Ovary (tissue), 9 donors: ENCODE results near the gene ATAD3B. TPM values are rescaled to one million over a fixed set of nuclear protein-coding genes. Genes with fewer than 3 reads are reported as not detected.
"Not testable (repeated sequence)": the region's sequence is repeated elsewhere in the genome, so short reads cannot be mapped to it uniquely, and the experiment has no call there.

Source experiments
- DNase-seq, 5 donors: peaks; one replicate each; pipeline ENCODE4 v3.0.0-alpha.2; 2019 to 2020
- H3K27ac ChIP-seq, 2 donors: fragments of 200-600 bp; one replicate each; pipeline versions ENCODE4 v1.5.1 to v1.8.0; 2019 to 2022
- H3K27me3 ChIP-seq: fragments of 200-600 bp; one replicate; pipeline ENCODE4 v1.8.0; 2022
- H3K36me3 ChIP-seq: fragments of 200-600 bp; sonication (generic); one replicate; pipeline ENCODE4 v1.5.1; 2019
- H3K4me1 ChIP-seq: one replicate; pipeline ENCODE4 v1.8.1; 2013; ENCODE audit warnings: mild to moderate bottlenecking, moderate library complexity; ENCODE audit not compliant: insufficient read depth
- H3K4me3 ChIP-seq: fragments of 200-600 bp; sonication (generic); one replicate; pipeline ENCODE4 v1.5.1; 2017
- H3K9me3 ChIP-seq, 2 donors: fragments of 200-600 bp in 1 of 2; sonication (generic) in 1 of 2; one replicate each; pipeline versions ENCODE4 v1.5.1 to v1.8.1; 2013 to 2019; ENCODE audit warnings: mild to moderate bottlenecking in 1 of 2, moderate library complexity in 1 of 2
- CTCF ChIP-seq, 3 donors: fragments of 450-650 bp in 2 of 3; fragments of 200-600 bp in 1 of 3; IDR thresholded peaks; one replicate each; pipeline versions ENCODE4 v1.5.1 to v1.8.0; 2016 to 2022; ENCODE audit warnings: antibody characterized with exemption in 3 of 3, mild to moderate bottlenecking in 1 of 3
- EP300 ChIP-seq: sonication (generic); formaldehyde crosslinking; IDR thresholded peaks from one replicate; pipeline ENCODE4 v1.6.1; 2017; ENCODE audit warnings: antibody characterized with exemption
- POLR2A ChIP-seq: fragments of 450-650 bp; IDR thresholded peaks from one replicate; pipeline ENCODE4 v1.6.1; 2017; ENCODE audit warnings: antibody characterized with exemption, mild to moderate bottlenecking, moderate library complexity
- WGBS, 3 donors: extraction: QIAGEN DNeasy Blood & Tissue Kit in 1 of 3; methylation state at CpG; one replicate each; pipeline versions ENCODE4 v1.1.5 to v1.1.7; 2013 to 2017; 5-methylcytosine and 5-hydroxymethylcytosine counted together
- intact Hi-C, 4 donors: fragments of 100-400 bp; cut with DNase I; formaldehyde crosslinking; loops; one replicate each; pipeline versions ENCODE4 v1.11.0 to v1.15.1; 2022 to 2023
- polyA plus RNA-seq, 2 donors: library from polyadenylated mRNA; stranded (reverse); fragments of 200-250 nt in 1 of 2; fragments of 350-450 nt in 1 of 2; fragmentation: Illumina TruSeq in 1 of 2; extraction: RNeasy Lipid Tissue Mini Kit (QIAGEN cat#74804) in 1 of 2; gene quantifications; one replicate each; pipeline ENCODE4 v1.2.3, GENCODE V29; 2013 to 2014
- total RNA-seq, 7 donors: library from RNA; depleted of rRNA in 2 of 7; stranded (reverse); fragments of >200 nt in 2 of 7; fragmentation: NEBNext Ultra II Directional in 3 of 7; extraction: Animal tissue kit (Norgen Biotek cat#: 25700) in 3 of 7; gene quantifications; one replicate each; pipeline versions ENCODE4 v1.1.0 to v1.2.4, GENCODE V29; 2016 to 2023
- donor health status: DM: no; HTN: no; CAD: no; lungs with moderate emphysema.
- donor health status: DM: no; HTN: no; CAD: no.
- donor health status: Bipolar disorder and iron deficiency.
- donor health status: DM: yes; HTN: yes; CAD: no.
- donor health status: DM: no; HTN: no; CAD: no.
- donor health status: DM: yes; HTN: yes; CAD: no.

Gene ATAD3B
- total and polyA plus RNA-seq, 9 donors = 1.0 to 26.5 (median 19.1) TPM

DNA sequence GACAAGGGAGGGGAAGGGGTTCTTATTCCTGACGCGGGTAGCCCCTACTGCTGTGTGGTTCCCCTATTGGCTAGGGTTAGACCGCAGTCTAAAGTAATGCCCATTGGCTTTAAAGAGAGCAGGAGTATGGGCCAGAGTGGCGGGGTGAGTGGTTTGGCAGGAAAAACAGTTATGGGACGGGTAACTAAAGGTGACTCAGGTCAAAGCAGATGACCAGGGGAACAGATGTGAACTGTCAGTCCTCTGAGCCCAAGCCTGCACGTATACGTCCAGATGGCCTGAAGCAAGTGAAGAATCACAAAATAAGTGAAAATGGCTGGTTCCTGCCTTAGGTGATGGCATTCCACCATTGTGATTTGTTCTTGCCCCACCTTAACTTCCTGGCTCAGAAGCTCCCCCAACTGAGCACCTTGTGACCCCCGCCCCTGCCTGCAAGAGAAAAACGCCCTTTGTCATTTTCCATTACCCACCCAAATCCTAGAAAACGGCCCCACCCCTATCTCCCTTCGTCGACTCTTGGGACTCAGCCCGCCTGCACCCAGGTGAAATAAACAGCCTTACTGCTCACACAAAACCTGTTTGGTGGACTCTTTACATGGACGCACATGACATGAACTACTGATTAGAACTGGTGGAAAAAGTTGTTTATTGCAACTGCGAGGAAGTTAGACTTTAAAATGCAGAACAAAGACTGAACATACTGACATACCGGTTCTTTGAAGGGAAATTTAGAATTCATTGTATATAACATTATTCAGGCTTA, 758 bp upstream of the ATAD3B start:
- Histone ChIP-seq H3K9me3 (no peaks in the 10 kb centered on the region), H3K4me1 (peaks cover 10% of the 10 kb centered on the region), H3K36me3 (no peaks in the 10 kb centered on the region), H3K27me3 (no peaks in the 10 kb centered on the region), H3K27ac (peak overlapping the region; percentile 53 to 85), H3K4me3 (peak overlapping the region; percentile 84)
- TF ChIP-seq POLR2A (no peak), EP300 (no peak), CTCF (IDR thresholded peaks at IDR 0.05) (no peak)
- 17 to 22% (median 20%) methylated on average over 16 of the region's 16 CpGs for WGBS, 3 donors
- no peak for DNase-seq
- intact Hi-C loops = no loop called here

GRCh38 chr1:1472053-1472876, 700 bp downstream of the ATAD3B start:
- intact Hi-C loops, DNase-seq, H3K27me3 ChIP-seq, H3K9me3 ChIP-seq, H3K4me1 ChIP-seq, H3K36me3 ChIP-seq: not testable (repeated sequence)
- 2 to 5% (median 2%) methylated on average over 36 to 51 of the region's 65 CpGs for WGBS, 3 donors
- peak overlapping the region; percentile 84 for H3K4me3 ChIP-seq
- H3K27ac ChIP-seq = peak overlapping the region in 1 of 2 donors; percentile 85

GRCh38 chr1:1476011-1476410, 4.4 kb downstream of the ATAD3B start:
- intact Hi-C loops, H3K4me1 ChIP-seq: not testable (repeated sequence)
- WGBS, 3 donors = 83 to 100% (median 83%) methylated on average over 1 to 15 of the region's 17 CpGs

DNA sequence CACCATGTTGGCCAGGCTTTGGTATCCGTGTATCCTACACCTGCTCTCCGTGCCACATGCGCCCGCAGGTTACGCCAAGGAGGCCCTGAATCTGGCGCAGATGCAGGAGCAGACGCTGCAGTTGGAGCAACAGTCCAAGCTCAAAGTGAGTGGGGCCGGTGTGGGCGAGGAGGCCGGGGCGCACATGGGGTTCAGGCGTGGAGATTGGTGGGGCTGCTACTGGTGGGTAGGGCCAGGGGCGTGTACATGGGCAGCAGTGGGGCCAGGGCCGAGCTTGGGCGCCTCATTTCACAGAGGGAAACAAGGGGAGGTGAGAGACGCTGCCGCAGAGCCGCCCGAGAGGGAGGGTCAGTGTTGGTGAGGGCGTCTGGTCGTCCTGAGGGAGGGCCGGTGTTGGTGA, 5.6 kb downstream of the ATAD3B start:
- Histone ChIP-seq H3K9me3 (no peaks in the 10 kb centered on the region), H3K36me3 (no peaks in the 10 kb centered on the region), H3K27me3 (no peaks in the 10 kb centered on the region), H3K27ac (no peak overlapping the region), H3K4me1 (peaks cover 5% of the 10 kb centered on the region), H3K4me3 (no peak overlapping the region)
- 90 to 94% (median 94%) methylated on average over 22 of the region's 22 CpGs for WGBS, 3 donors
- DNase-seq = no peak
- TF ChIP-seq POLR2A (no peak), CTCF (IDR thresholded peaks at IDR 0.05) (no peak), EP300 (no peak)
- intact Hi-C loops = no loop called here

More at GRCh38 chr1:1476011-1476410, 4.4 kb downstream of the ATAD3B start:
- not testable (repeated sequence) for H3K36me3 ChIP-seq, H3K27me3 ChIP-seq, H3K27ac ChIP-seq, DNase-seq, H3K9me3 ChIP-seq, H3K4me3 ChIP-seq

DNA sequence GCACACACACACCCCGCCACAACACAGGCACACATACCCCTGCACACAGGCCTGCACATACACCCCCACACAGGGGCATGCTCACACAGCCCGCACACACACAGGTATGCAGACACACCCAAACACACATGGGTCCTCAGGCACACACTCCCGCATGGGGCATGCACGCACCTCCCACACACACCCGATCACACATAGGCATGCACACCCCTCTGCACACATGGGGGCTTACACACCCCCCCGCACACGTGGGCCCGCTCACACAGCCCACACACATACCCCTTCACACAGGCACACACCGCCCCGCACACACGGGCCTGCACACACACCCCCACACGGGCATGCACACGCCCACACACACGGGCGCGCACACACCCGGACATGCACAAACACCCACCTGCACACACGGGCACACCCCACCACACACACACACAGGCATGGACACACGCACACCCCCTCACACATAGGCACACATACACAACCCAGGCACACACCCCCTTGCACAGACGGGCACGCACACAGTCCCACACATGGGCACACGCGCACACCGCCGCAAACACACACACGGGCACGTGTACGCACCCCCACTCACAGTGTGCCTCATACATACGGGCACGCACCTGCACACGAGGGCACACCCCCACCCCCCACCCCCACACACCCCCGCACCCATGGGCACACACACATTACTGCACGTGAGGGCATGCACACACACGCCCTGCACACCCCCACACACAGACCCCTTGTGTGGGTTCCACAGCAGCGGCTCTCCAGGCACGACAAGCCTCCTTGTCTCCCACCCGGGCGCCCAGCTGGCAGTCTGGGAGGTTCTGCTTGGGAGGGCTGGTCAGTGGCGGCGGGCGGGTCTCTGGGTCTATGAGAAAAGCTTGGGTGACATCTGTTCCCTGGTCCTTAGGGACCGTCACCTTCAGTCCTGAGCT, 8.3 kb downstream of the ATAD3B start:
- no peaks in the 10 kb centered on the region for H3K27me3 ChIP-seq
- H3K4me1 ChIP-seq = no peaks in the 10 kb centered on the region
- no peak for DNase-seq
- intact Hi-C loops = no loop called here
- no peak overlapping the region for H3K27ac ChIP-seq
- no peak overlapping the region for H3K4me3 ChIP-seq
- TF ChIP-seq CTCF (IDR thresholded peaks at IDR 0.05) = no peak
- TF ChIP-seq EP300 = no peak
- H3K36me3 ChIP-seq = peaks cover 2% of the 10 kb centered on the region
- 88 to 90% (median 88%) methylated on average over 31 to 42 of the region's 42 CpGs for WGBS, 3 donors
- H3K9me3 ChIP-seq = no peaks in the 10 kb centered on the region

DNA sequence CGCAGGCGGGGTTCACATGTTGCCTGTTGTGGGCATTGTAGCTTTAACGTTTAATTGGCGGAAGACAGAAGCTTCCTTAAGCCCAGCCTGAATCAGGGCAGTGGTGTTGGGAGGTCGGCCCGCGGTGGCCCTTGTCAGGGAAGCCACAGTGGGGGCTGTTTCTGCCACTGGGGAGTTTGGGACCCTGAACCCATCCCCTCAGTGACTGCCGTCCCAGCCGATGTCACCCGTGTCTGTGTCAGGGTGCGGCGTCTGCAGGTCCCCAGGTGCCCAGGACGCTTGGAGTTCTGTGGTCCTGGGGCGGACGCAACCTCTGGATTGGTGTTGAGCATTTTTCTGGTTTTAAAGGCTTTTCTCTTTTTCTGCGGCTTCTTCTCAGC, 8.9 kb downstream of the ATAD3B start:
- H3K4me3 ChIP-seq, H3K4me1 ChIP-seq, H3K9me3 ChIP-seq, H3K27me3 ChIP-seq, intact Hi-C loops, H3K27ac ChIP-seq, DNase-seq, H3K36me3 ChIP-seq: not testable (repeated sequence)
- WGBS, 3 donors = 91 to 97% (median 93%) methylated on average over 8 to 16 of the region's 16 CpGs

GRCh38 chr1:1481811-1482210, 10.2 kb downstream of the ATAD3B start:
- H3K27ac ChIP-seq, H3K36me3 ChIP-seq, H3K4me3 ChIP-seq, H3K27me3 ChIP-seq, H3K4me1 ChIP-seq, DNase-seq, H3K9me3 ChIP-seq, intact Hi-C loops: not testable (repeated sequence)
- WGBS, 3 donors = 95 to 96% (median 95%) methylated on average over 26 to 30 of the region's 30 CpGs
